HepG2 (cell line): ENCODE data around the gene HPD. TPM values are rescaled to one million over a fixed set of nuclear protein-coding genes. Genes with fewer than 3 reads are reported as not detected.

ENCODE experiments used
- ELK4 ChIP-seq: sonication (generic); formaldehyde crosslinking; IDR thresholded peaks from 2 replicates; pipeline ENCODE4 v1.9.0; 2021; ENCODE audit warnings: missing genetic modification reagents, borderline replicate concordance
- ETV5 ChIP-seq: IDR thresholded peaks from 2 replicates; pipeline ENCODE4 v1.6.1; 2018; ENCODE audit warnings: missing biosample characterization, missing genetic modification reagents, inconsistent platforms, borderline replicate concordance
- GATAD1 ChIP-seq: IDR thresholded peaks from 2 replicates; pipeline ENCODE4 v1.6.1; 2016; ENCODE audit warnings: missing genetic modification reagents, missing compliant biosample characterization
- GTF2F1 ChIP-seq: fragments of 150-350 bp; IDR thresholded peaks from 2 replicates; pipeline ENCODE4 v1.6.1; 2014; ENCODE audit warnings: low read length
- HBP1 ChIP-seq: IDR thresholded peaks from 2 replicates; pipeline ENCODE4 v1.6.1; 2016; ENCODE audit warnings: low read depth, control low read depth
- HOMEZ ChIP-seq: IDR thresholded peaks from 2 replicates; pipeline ENCODE4 v1.6.1; 2016; ENCODE audit warnings: low read depth
- KLF12 ChIP-seq: sonication (generic); formaldehyde crosslinking; IDR thresholded peaks from 2 replicates; pipeline ENCODE4 v1.4.0; 2020; ENCODE audit warnings: missing genetic modification reagents, borderline replicate concordance
- MLLT10 ChIP-seq: sonication (generic); formaldehyde crosslinking; IDR thresholded peaks from 2 replicates; pipeline ENCODE4 v1.4.0; 2020; ENCODE audit warnings: missing genetic modification reagents
- NFATC3 ChIP-seq: sonication (generic); formaldehyde crosslinking; IDR thresholded peaks from 2 replicates; pipeline ENCODE4 v1.5.1; 2020; ENCODE audit warnings: mild to moderate bottlenecking, missing genetic modification reagents
- NFKB2 ChIP-seq: sonication (generic); formaldehyde crosslinking; IDR thresholded peaks from 2 replicates; pipeline ENCODE4 v1.4.0; 2020; ENCODE audit warnings: missing genetic modification reagents, borderline replicate concordance
- PCBP1 ChIP-seq: fragments of 200-400 bp; formaldehyde crosslinking; IDR thresholded peaks from 2 replicates; pipeline ENCODE4 v1.6.1; 2017; ENCODE audit warnings: mild to moderate bottlenecking, low read depth, low read length, borderline replicate concordance
- RAD51 ChIP-seq: fragments of 450-650 bp; IDR thresholded peaks from 2 replicates; pipeline ENCODE4 v1.6.1; 2016; ENCODE audit warnings: borderline replicate concordance
- REL ChIP-seq: sonication (generic); formaldehyde crosslinking; conservative IDR thresholded peaks from 2 replicates; pipeline ENCODE4 v1.8.0; 2022; ENCODE audit warnings: mild to moderate bottlenecking, missing genetic modification reagents, moderate library complexity
- RERE ChIP-seq: IDR thresholded peaks from 2 replicates; pipeline ENCODE4 v1.6.1; 2016; ENCODE audit warnings: low read depth, missing genetic modification reagents, missing compliant biosample characterization
- RFX3 ChIP-seq: IDR thresholded peaks from 2 replicates; pipeline ENCODE4 v1.6.1; 2016; ENCODE audit warnings: missing biosample characterization, missing genetic modification reagents
- TAF1 ChIP-seq: sonication (generic); formaldehyde crosslinking; IDR thresholded peaks from 2 replicates; pipeline ENCODE4 v1.4.0; 2020; ENCODE audit warnings: missing genetic modification reagents
- TBX2 ChIP-seq: sonication (generic); formaldehyde crosslinking; IDR thresholded peaks from 2 replicates; pipeline ENCODE4 v1.5.0; 2020; ENCODE audit warnings: missing genetic modification reagents, mild to moderate bottlenecking, borderline replicate concordance
- ZFY ChIP-seq: sonication (generic); formaldehyde crosslinking; IDR thresholded peaks from 2 replicates; pipeline ENCODE4 v1.4.0; 2020; ENCODE audit warnings: missing genetic modification reagents
- ZMYM3 ChIP-seq: sonication (generic); formaldehyde crosslinking; IDR thresholded peaks from 2 replicates; pipeline ENCODE4 v1.5.1; 2020; ENCODE audit warnings: mild to moderate bottlenecking, missing genetic modification reagents
- ZNF230 ChIP-seq: sonication (generic); formaldehyde crosslinking; IDR thresholded peaks from 2 replicates; pipeline ENCODE4 v1.4.0; 2020; ENCODE audit warnings: mild to moderate bottlenecking, missing genetic modification reagents
- ZNF75D ChIP-seq: sonication (generic); formaldehyde crosslinking; IDR thresholded peaks from 2 replicates; pipeline ENCODE4 v1.8.1; 2023; ENCODE audit warnings: missing genetic modification reagents, mild to moderate bottlenecking, borderline replicate concordance
- polyA plus RNA-seq, 8 experiments: library from polyadenylated mRNA; depleted of rRNA in 3 of 8; stranded (reverse) in 7 of 8; unstranded in 1 of 8; fragments of >200 nt; fragmentation: Illumina TruSeq in 4 of 8; extraction: Trizol in 4 of 8; gene quantifications; 2 replicates each; pipeline versions ENCODE4 v1.2.1 to v1.2.3, GENCODE V29; 2011 to 2016; ENCODE audit warnings: low read depth in 4 of 8, missing spikeins in 1 of 8, mixed read lengths in 1 of 8; ENCODE audit not compliant: insufficient read depth in 1 of 8
- total RNA-seq, 5 experiments: library from RNA; depleted of rRNA; stranded (reverse); fragments of >200 nt; fragmentation: Illumina TruSeq; extraction: Trizol; gene quantifications; 2 replicates each; pipeline ENCODE4 v1.2.3, GENCODE V29; 2016; ENCODE audit warnings: low read depth in 1 of 5

HPD gene
- total and polyA plus RNA-seq, 2 of the 13 experiments (the other 11 are each of a cell fraction or from before 2014, with no cell fraction given): 120 to 195 TPM

- TF ChIP-seq HBP1 (CRISPR knock-in tag) (peak; percentile 84; the same call in 1 of the 2 replicates), ZNF230 (CRISPR knock-in tag) (peak; percentile 97), ZMYM3 (CRISPR knock-in tag) (peak; percentile 99), RAD51 (peak; percentile 44; the same call in 1 of the 2 replicates), RERE (peak; percentile 37; the same call in 1 of the 2 replicates), NFKB2 (CRISPR knock-in tag) (peak; percentile 86; the same call in 1 of the 2 replicates), KLF12 (CRISPR knock-in tag) (peak; percentile 98; the same call in 1 of the 2 replicates), GTF2F1 (no peak), ELK4 (CRISPR knock-in tag) (no peak), REL (CRISPR knock-in tag) (0 out of 2 replicates have a peak, but pooled peaks have one; percentile 89), HOMEZ (CRISPR knock-in tag) (no peak; the same call in 1 of the 2 replicates), ZFY (CRISPR knock-in tag) (peak; percentile 95), GATAD1 (CRISPR knock-in tag) (peak; percentile 95), PCBP1 (no peak), TAF1 (CRISPR knock-in tag) (peak; percentile 91), ETV5 (CRISPR knock-in tag) (peak; percentile 98), TBX2 (CRISPR knock-in tag) (peak; percentile 90), MLLT10 (no peak), RFX3 (no peak), ZNF75D (CRISPR knock-in tag) (no peak), NFATC3 (CRISPR knock-in tag) (peak; percentile 86; the same call in 1 of the 2 replicates)
Measured at GRCh38 chr12:121888478-121889273, 30.0 kb upstream of the HPD start, which contains the start of gene PSMD9 (continued).
